Upper lobe of left lung (tissue), 6 donors: ENCODE measurements around the gene KMO. TPM values are rescaled to one million over a fixed set of nuclear protein-coding genes. Genes with fewer than 3 reads are reported as not detected.

Experiments used
- ATAC-seq, 2 donors: fragments of 200-7000 bp; cut with Tn5 transposase; one replicate each; pipeline ENCODE4 v1.9.1; 2022; ENCODE audit warnings: mild to moderate bottlenecking in 2 of 2, moderate library complexity in 2 of 2; ENCODE audit not compliant: low FRiP score in 2 of 2
- DNase-seq, 2 donors: peaks; one replicate each; pipeline ENCODE4 v3.0.0-alpha.2; 2019 to 2020
- H3K27ac ChIP-seq, 4 donors: fragments of 200-600 bp; sonication (generic); one replicate each; pipeline ENCODE4 v1.5.1; 2016 to 2019
- H3K27me3 ChIP-seq, 4 donors: fragments of 200-600 bp; sonication (generic); one replicate each; pipeline ENCODE4 v1.5.1; 2017 to 2019
- H3K36me3 ChIP-seq, 4 donors: fragments of 200-600 bp; sonication (generic); one replicate each; pipeline ENCODE4 v1.5.1; 2016 to 2019
- H3K4me1 ChIP-seq, 4 donors: fragments of 200-600 bp; sonication (generic); one replicate each; pipeline ENCODE4 v1.5.1; 2018 to 2019
- H3K4me3 ChIP-seq, 4 donors: fragments of 200-600 bp; sonication (generic); one replicate each; pipeline ENCODE4 v1.5.1; 2017 to 2019; ENCODE audit warnings: mild to moderate bottlenecking in 2 of 4, moderate library complexity in 1 of 4
- H3K9me3 ChIP-seq, 4 donors: fragments of 200-600 bp; sonication (generic); one replicate each; pipeline ENCODE4 v1.5.1; 2018 to 2019
- CTCF ChIP-seq, 6 experiments: fragments of 450-650 bp in 4 of 6; fragments of 200-600 bp in 2 of 6; sonication (generic) in 2 of 6; IDR thresholded peaks; one replicate each; pipeline ENCODE4 v1.5.1; 2016 to 2019; ENCODE audit warnings: antibody characterized with exemption in 6 of 6
- EP300 ChIP-seq, 4 donors: sonication (generic); formaldehyde crosslinking; IDR thresholded peaks; one replicate each; pipeline ENCODE4 v1.5.1; 2017; ENCODE audit warnings: antibody characterized with exemption in 4 of 4, control low read depth in 2 of 4
- POLR2A ChIP-seq, 4 donors: fragments of 450-650 bp; IDR thresholded peaks; one replicate each; pipeline ENCODE4 v1.5.1; 2016 to 2017; ENCODE audit warnings: antibody characterized with exemption in 4 of 4, mild to moderate bottlenecking in 2 of 4
- POLR2AphosphoS5 ChIP-seq, 2 donors: sonication (generic); formaldehyde crosslinking; IDR thresholded peaks; one replicate each; pipeline ENCODE4 v1.5.1; 2017; ENCODE audit warnings: antibody characterized with exemption in 2 of 2
- WGBS, 2 donors: methylation state at CpG; one replicate each; pipeline ENCODE4 v1.1.5; 2017 to 2018; 5-methylcytosine and 5-hydroxymethylcytosine counted together
- total RNA-seq, 6 donors: library from RNA; depleted of rRNA in 4 of 6; stranded (reverse); fragments of >200 nt in 4 of 6; gene quantifications; one replicate each; pipeline versions ENCODE4 v1.1.0 to v1.2.1, GENCODE V29; 2016 to 2021
- donor health status: DM: no; HTN: no; CAD: no; lungs with moderate emphysema.
- donor health status: DM: no; HTN: yes; CAD: no; lungs with severe emphysema.

Gene KMO
- total RNA-seq, 6 donors from 2014 or later = 5.5 to 19.9 (median 9.7) TPM

GRCh38 chr1:241495741-241496140 is 36.4 kb upstream of the KMO start:
- H3K4me3 ChIP-seq = no peak overlapping the region
- TF ChIP-seq CTCF (IDR thresholded peaks at IDR 0.05) (no peak), POLR2AphosphoS5 (IDR thresholded peaks at IDR 0.05) (no peak), POLR2A (IDR thresholded peaks at IDR 0.05) (no peak), EP300 (IDR thresholded peaks at IDR 0.05) (no peak)
- H3K36me3 ChIP-seq = peaks cover 12 to 65% (median 29%) of the 10 kb centered on the region in 4 donors
- DNase-seq = no peak
- WGBS, 2 donors = 91 to 95% methylated on average over 5 of the region's 5 CpGs
- ATAC-seq = no peak
- H3K27ac ChIP-seq = no peak overlapping the region
- H3K9me3 ChIP-seq = no peaks in the 10 kb centered on the region
- H3K4me1 ChIP-seq = no peaks in the 10 kb centered on the region
- H3K27me3 ChIP-seq = no peaks in the 10 kb centered on the region

GRCh38 chr1:241499910-241500309 is 32.3 kb upstream of the KMO start:
- Histone ChIP-seq H3K27ac (no peak overlapping the region), H3K36me3 (peaks cover 20 to 97% (median 54%) of the 10 kb centered on the region in 4 donors), H3K27me3 (no peaks in the 10 kb centered on the region), H3K9me3 (no peaks in the 10 kb centered on the region), H3K4me1 (no peaks in the 10 kb centered on the region), H3K4me3 (no peak overlapping the region)
- 85 to 90% methylated on average over 2 of the region's 2 CpGs for WGBS, 2 donors
- TF ChIP-seq CTCF (IDR thresholded peaks at IDR 0.05) = no peak
- TF ChIP-seq POLR2AphosphoS5 (IDR thresholded peaks at IDR 0.05) = no peak
- TF ChIP-seq POLR2A (IDR thresholded peaks at IDR 0.05) = no peak
- TF ChIP-seq EP300 (IDR thresholded peaks at IDR 0.05) = no peak
- ATAC-seq = no peak
- DNase-seq = no peak

GRCh38 chr1:241503444-241503843 is 28.7 kb upstream of the KMO start:
- peaks cover 14 to 91% (median 49%) of the 10 kb centered on the region in 4 donors for H3K36me3 ChIP-seq
- DNase-seq = no peak
- WGBS, 2 donors = 97 to 98% methylated on average over 6 of the region's 6 CpGs
- no peaks in the 10 kb centered on the region for H3K9me3 ChIP-seq
- no peak for ATAC-seq
- no peaks in the 10 kb centered on the region for H3K27me3 ChIP-seq
- TF ChIP-seq POLR2AphosphoS5 (IDR thresholded peaks at IDR 0.05) (no peak), POLR2A (IDR thresholded peaks at IDR 0.05) (no peak), CTCF (IDR thresholded peaks at IDR 0.05) (no peak), EP300 (IDR thresholded peaks at IDR 0.05) (no peak)
- H3K4me1 ChIP-seq = no peaks in the 10 kb centered on the region
- H3K4me3 ChIP-seq = no peak overlapping the region
- no peak overlapping the region for H3K27ac ChIP-seq

GRCh38 chr1:241507189-241507863 is 24.9 kb upstream of the KMO start:
- Histone ChIP-seq H3K9me3 (no peaks in the 10 kb centered on the region), H3K27ac (no peak overlapping the region), H3K4me3 (no peak overlapping the region), H3K4me1 (no peaks in the 10 kb centered on the region), H3K36me3 (peaks cover 30 to 92% (median 62%) of the 10 kb centered on the region in 4 donors), H3K27me3 (no peaks in the 10 kb centered on the region)
- ATAC-seq = no peak
- no peak for TF ChIP-seq POLR2A (IDR thresholded peaks at IDR 0.05)
- TF ChIP-seq CTCF (IDR thresholded peaks at IDR 0.05) = no peak
- no peak for TF ChIP-seq POLR2AphosphoS5 (IDR thresholded peaks at IDR 0.05)
- no peak for TF ChIP-seq EP300 (IDR thresholded peaks at IDR 0.05)
- WGBS, 2 donors = 89 to 94% methylated on average over 2 of the region's 2 CpGs
- DNase-seq = no peak

GRCh38 chr1:241513378-241513777 is 18.8 kb upstream of the KMO start:
- no peak for DNase-seq

More at GRCh38 chr1:241513378-241513777, 18.8 kb upstream of the KMO start:
- 86 to 89% methylated on average over 5 of the region's 5 CpGs for WGBS, 2 donors
- Histone ChIP-seq H3K36me3 (peaks cover 22 to 60% (median 29%) of the 10 kb centered on the region in 4 donors), H3K9me3 (no peaks in the 10 kb centered on the region), H3K27me3 (no peaks in the 10 kb centered on the region), H3K4me3 (no peak overlapping the region), H3K4me1 (peaks cover under 1 to 8% (median 6%) of the 10 kb centered on the region in 4 donors), H3K27ac (no peak overlapping the region)
- ATAC-seq = no peak
- no peak for TF ChIP-seq CTCF (IDR thresholded peaks at IDR 0.05)
- no peak for TF ChIP-seq EP300 (IDR thresholded peaks at IDR 0.05)
- no peak for TF ChIP-seq POLR2AphosphoS5 (IDR thresholded peaks at IDR 0.05)
- no peak for TF ChIP-seq POLR2A (IDR thresholded peaks at IDR 0.05)
